MCF 10A (cell line): Measurements from ENCODE around the gene UGT1A10. TPM values are rescaled to one million over a fixed set of nuclear protein-coding genes. Genes with fewer than 3 reads are reported as not detected.

Source experiments
- BruUV-seq: library from RNA; stranded (reverse); fragments of 400-500 nt; replicated peaks from 2 replicates; lab custom pipeline; 2021; lab: Mats Ljungman, UMichigan
- CTCF ChIA-PET: fragments of 300-600 bp; sonication (Branson Sonifier 250); formaldehyde crosslinking; extraction: SDS; loops from one replicate; lab custom pipeline; 2021; ENCODE audit warnings: antibody characterized with exemption, inconsistent platforms; lab: Yijun Ruan, JAX
- POLR2A ChIA-PET: fragments of 300-600, 350-650 bp; sonication (Branson Sonifier 250); formaldehyde crosslinking; extraction: SDS; loops from one replicate; lab custom pipeline; 2020; ENCODE audit warnings: antibody characterized with exemption, inconsistent platforms; lab: Yijun Ruan, JAX
- DNase-seq: peaks from one replicate; pipeline ENCODE4 v3.0.0-alpha.2; 2018; ENCODE audit not compliant: unreplicated experiment
- H3K27ac Mint-ChIP-seq: one replicate; pipeline ENCODE4 v1.8.0; 2022; ENCODE audit warnings: mild to moderate bottlenecking, low read depth, mixed read lengths; ENCODE audit not compliant: unreplicated experiment
- H3K27me3 Mint-ChIP-seq: one replicate; pipeline ENCODE4 v1.8.0; 2022; ENCODE audit warnings: mixed read lengths; ENCODE audit not compliant: insufficient read depth, unreplicated experiment
- H3K36me3 Mint-ChIP-seq: one replicate; pipeline ENCODE4 v1.8.0; 2022; ENCODE audit warnings: mild to moderate bottlenecking, moderate library complexity, mixed read lengths; ENCODE audit not compliant: insufficient read depth, unreplicated experiment
- H3K4me1 Mint-ChIP-seq: one replicate; pipeline ENCODE4 v1.8.0; 2022; ENCODE audit warnings: mixed read lengths; ENCODE audit not compliant: insufficient read depth, unreplicated experiment
- H3K4me3 Mint-ChIP-seq: one replicate; pipeline ENCODE4 v1.8.0; 2022; ENCODE audit warnings: mild to moderate bottlenecking, moderate library complexity, mixed read lengths; ENCODE audit not compliant: unreplicated experiment
- H3K9me3 Mint-ChIP-seq: one replicate; pipeline ENCODE4 v1.8.0; 2022; ENCODE audit warnings: mixed read lengths; ENCODE audit not compliant: unreplicated experiment
- intact Hi-C: fragments of 100-400 bp; cut with micrococcal nuclease; formaldehyde crosslinking; loops from 2 replicates; pipeline ENCODE4 v1.14.1; 2022
- total RNA-seq: library from RNA; stranded (reverse); gene quantifications from 2 replicates; pipeline ENCODE4 v1.2.3, GENCODE V29; 2022
- TF ChIP-seq, protein P1 (sequence below): fragments of 200-600 bp; IDR thresholded peaks from one replicate; pipeline ENCODE4 v1.8.0; 2022; ENCODE audit warnings: antibody characterized with exemption, mild to moderate bottlenecking; ENCODE audit not compliant: unreplicated experiment

The UGT1A10 gene
- total RNA-seq, 1 experiment from 2014 or later: not detected

DNA sequence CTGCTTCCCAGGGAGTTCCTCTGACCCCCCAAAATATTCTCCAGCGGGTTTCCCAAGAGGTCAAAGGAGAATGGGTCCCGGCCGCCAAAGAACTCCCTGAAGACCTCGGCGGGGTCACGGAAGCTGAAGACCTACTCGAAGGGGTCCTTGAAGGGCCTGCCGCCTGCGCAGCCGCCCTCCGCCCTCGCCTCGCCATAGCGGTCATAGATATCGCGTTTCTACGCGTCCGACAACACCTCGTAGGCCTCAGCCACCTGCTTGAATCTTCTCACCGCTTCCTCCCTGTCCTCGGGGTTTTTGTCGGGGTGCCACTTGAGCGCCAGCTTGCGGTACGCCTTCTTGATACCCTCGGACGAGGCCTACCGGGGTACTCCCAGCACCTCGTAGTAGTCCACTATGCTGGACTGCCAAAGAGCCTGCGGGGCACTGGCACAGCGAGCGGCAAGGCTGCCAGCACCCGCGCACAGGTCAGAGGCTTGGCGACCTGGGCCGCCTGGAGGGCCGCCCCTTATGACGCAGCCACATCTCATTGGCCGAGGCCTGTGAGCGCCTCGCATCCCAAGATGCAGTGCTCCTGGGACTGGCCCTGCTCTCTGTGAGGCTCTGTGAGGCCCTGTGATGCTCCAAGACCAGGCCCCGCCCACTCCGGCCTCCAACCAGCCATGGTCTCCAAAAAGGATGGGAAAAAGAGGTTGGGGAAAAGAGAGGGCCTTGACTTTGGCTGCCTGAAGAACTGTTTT, 118.8 kb downstream of the UGT1A10 start:
- Mint-ChIP-seq H3K27me3 (no peaks in the 10 kb centered on the region), H3K27ac (no peak overlapping the region), H3K36me3 (no peaks in the 10 kb centered on the region), H3K9me3 (peaks cover 12% of the 10 kb centered on the region), H3K4me1 (no peaks in the 10 kb centered on the region), H3K4me3 (no peak overlapping the region)
- intact Hi-C loops: no loop called here
- TF ChIP-seq, protein P1, sequence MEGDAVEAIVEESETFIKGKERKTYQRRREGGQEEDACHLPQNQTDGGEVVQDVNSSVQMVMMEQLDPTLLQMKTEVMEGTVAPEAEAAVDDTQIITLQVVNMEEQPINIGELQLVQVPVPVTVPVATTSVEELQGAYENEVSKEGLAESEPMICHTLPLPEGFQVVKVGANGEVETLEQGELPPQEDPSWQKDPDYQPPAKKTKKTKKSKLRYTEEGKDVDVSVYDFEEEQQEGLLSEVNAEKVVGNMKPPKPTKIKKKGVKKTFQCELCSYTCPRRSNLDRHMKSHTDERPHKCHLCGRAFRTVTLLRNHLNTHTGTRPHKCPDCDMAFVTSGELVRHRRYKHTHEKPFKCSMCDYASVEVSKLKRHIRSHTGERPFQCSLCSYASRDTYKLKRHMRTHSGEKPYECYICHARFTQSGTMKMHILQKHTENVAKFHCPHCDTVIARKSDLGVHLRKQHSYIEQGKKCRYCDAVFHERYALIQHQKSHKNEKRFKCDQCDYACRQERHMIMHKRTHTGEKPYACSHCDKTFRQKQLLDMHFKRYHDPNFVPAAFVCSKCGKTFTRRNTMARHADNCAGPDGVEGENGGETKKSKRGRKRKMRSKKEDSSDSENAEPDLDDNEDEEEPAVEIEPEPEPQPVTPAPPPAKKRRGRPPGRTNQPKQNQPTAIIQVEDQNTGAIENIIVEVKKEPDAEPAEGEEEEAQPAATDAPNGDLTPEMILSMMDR: no peak
- DNase-seq: no peak
- no TSS peak for BruUV-seq
- POLR2A ChIA-PET: no interaction called here
- CTCF ChIA-PET: no interaction called here

DNA sequence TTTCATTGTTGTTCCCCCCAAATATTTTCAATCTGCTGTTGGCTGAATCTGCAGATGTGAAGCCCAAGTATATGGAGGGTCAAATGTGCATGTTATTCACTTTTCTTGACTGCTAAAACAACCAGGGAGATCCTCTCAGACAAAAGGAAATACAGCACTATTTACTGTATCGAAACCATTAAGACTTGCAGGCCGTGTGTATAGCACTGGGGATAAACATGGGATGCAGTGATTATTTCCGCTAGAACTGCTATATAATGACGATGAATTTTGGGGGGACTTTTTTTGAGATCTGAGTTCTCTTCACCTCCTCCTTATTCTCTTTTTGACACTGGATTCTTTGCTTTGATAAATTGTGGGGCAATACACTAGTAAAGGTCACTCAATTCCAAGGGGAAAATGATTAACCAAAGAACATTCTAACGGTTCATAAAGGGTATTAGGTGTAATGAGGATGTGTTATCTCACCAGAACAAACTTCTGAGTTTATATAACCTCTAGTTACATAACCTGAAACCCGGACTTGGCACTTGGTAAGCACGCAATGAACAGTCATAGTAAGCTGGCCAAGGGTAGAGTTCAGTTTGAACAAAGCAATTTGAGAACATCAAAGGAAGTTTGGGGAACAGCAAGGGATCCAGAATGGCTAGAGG, 120.3 kb downstream of the UGT1A10 start:
- CTCF ChIA-PET: interaction anchor here (1.2 kb wide), 1 partner anchor 45 kb away, joined by 3 read pairs; no protein-coding TSS in a partner anchor
- no peak overlapping the region for H3K27ac Mint-ChIP-seq
- no peak overlapping the region for H3K4me3 Mint-ChIP-seq
- DNase-seq: peak; percentile 5
- no peaks in the 10 kb centered on the region for H3K27me3 Mint-ChIP-seq
- no peaks in the 10 kb centered on the region for H3K36me3 Mint-ChIP-seq
- H3K4me1 Mint-ChIP-seq: no peaks in the 10 kb centered on the region
- BruUV-seq: no TSS peak
- TF ChIP-seq, protein P1: no peak
- intact Hi-C loops: no loop called here
- POLR2A ChIA-PET: interaction anchor here (0.7 kb wide), 1 partner anchor 384 kb away, joined by 3 read pairs; no protein-coding TSS in a partner anchor
- peaks cover 4% of the 10 kb centered on the region for H3K9me3 Mint-ChIP-seq

DNA sequence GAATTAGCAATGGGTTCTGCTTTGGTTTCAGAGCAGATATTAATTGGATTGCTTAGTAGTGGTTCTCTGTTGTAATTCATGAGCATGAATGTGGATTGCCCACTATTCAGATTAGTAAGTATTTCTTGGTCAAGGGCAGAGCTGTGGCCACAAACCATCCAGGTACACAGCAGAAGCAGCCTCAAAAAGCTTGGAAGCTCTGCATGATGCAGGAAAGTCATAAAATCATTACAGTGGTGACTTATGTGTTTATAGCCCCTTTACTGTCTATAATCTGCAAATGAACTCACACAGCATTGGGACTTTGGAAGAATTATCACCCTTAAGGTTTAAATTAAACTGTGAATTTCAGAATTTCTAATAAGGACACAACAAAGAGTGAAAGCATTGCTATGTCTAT, 121.9 kb downstream of the UGT1A10 start:
- no peaks in the 10 kb centered on the region for H3K4me1 Mint-ChIP-seq
- no peak overlapping the region for H3K4me3 Mint-ChIP-seq
- ChIA-PET CTCF (interaction anchor here (0.9 kb wide), 1 partner anchor 40 kb away, joined by 3 read pairs; no protein-coding TSS in a partner anchor), POLR2A (no interaction called here)
- H3K36me3 Mint-ChIP-seq: no peaks in the 10 kb centered on the region
- BruUV-seq: no TSS peak
- intact Hi-C loops: no loop called here
- TF ChIP-seq, protein P1: no peak
- H3K9me3 Mint-ChIP-seq: no peaks in the 10 kb centered on the region
- no peak for DNase-seq
- no peak overlapping the region for H3K27ac Mint-ChIP-seq
- no peaks in the 10 kb centered on the region for H3K27me3 Mint-ChIP-seq

DNA sequence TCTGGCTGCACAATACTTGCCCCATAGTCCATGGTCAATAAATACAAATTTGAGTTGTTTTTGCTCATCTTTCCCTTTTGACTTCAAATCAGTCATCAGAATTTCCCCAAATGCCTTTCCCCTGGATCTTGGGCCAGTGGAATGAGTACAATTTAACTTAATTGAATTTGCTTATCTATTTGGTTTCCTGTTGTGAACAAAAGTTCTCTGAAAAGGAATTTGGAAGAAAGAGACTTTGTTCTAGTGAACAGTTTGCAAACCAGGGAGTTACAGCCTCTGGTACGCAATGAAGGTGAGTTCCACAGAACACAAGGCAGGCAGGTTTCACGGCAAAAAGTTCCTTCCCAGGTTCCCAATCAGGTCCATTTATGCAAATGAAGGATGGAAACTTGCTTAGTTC, 122.6 kb downstream of the UGT1A10 start:
- intact Hi-C loops: no loop called here
- DNase-seq: no peak
- no peaks in the 10 kb centered on the region for H3K36me3 Mint-ChIP-seq
- H3K4me1 Mint-ChIP-seq: peaks cover 5% of the 10 kb centered on the region
- TF ChIP-seq, protein P1: no peak
- POLR2A ChIA-PET: no interaction called here
- BruUV-seq: no TSS peak
- H3K27ac Mint-ChIP-seq: no peak overlapping the region
- no peaks in the 10 kb centered on the region for H3K27me3 Mint-ChIP-seq
- H3K9me3 Mint-ChIP-seq: no peaks in the 10 kb centered on the region
- no peak overlapping the region for H3K4me3 Mint-ChIP-seq
- CTCF ChIA-PET: interaction anchor here (0.9 kb wide), 1 partner anchor 40 kb away, joined by 3 read pairs; no protein-coding TSS in a partner anchor
